HepG2 (cell line): ENCODE data around the gene CGNL1. TPM values are rescaled to one million over a fixed set of nuclear protein-coding genes. Genes with fewer than 3 reads are reported as not detected.

Source experiments
- ATAC-seq: fragments of 200-7000 bp; cut with Tn5 transposase; 3 replicates; pipeline ENCODE4 v1.9.1; 2020; ENCODE audit warnings: mild to moderate bottlenecking, moderate library complexity
- BruUV-seq: library from RNA; stranded (reverse); fragments of 400-500 nt; replicated peaks from 2 replicates; lab custom pipeline; 2021; lab: Mats Ljungman, UMichigan
- CTCF ChIA-PET: fragments of 300-600 bp; formaldehyde crosslinking; extraction: SDS; loops from one replicate; lab custom pipeline; 2021; ENCODE audit warnings: low total read pairs, inconsistent platforms, low intra/inter-chr PET ratio; lab: Yijun Ruan, JAX
- POLR2A ChIA-PET: fragments of 350-600 bp; sonication (Branson Sonifier 250); formaldehyde crosslinking; loops from one replicate; lab custom pipeline; 2020; ENCODE audit warnings: antibody characterized with exemption, inconsistent platforms; lab: Yijun Ruan, JAX
- DNase-seq: peaks from one replicate; pipeline ENCODE4 v3.0.0-alpha.2; 2015; ENCODE audit warnings: low spot score
- FAIRE-seq: peaks from 3 replicates; lab custom pipeline; 2011; peaks lifted over from hg19 to GRCh38; lab: Jason Lieb, UNC
- H2AFZ ChIP-seq: one replicate; pipeline ENCODE4 v1.6.1; 2011; ENCODE audit warnings: low read length, inconsistent platforms
- H3K27ac ChIP-seq: fragments of 300-600 bp; 3 replicates; pipeline ENCODE4 v1.8.0; 2011; ENCODE audit warnings: mixed run types, mild to moderate bottlenecking, mixed read lengths, low read length, inconsistent platforms; ENCODE audit not compliant: insufficient read depth; ENCODE audit errors: extremely low read length
- H3K27me3 ChIP-seq, 2 experiments: fragments of 200-600 bp in 1 of 2; 2 replicates in 1 of 2; 3 replicates in 1 of 2; pipeline versions ENCODE4 v1.6.0 to v1.8.0; 2011; ENCODE audit warnings: low read length in 2 of 2, mild to moderate bottlenecking in 2 of 2, moderate library complexity in 2 of 2, inconsistent platforms in 1 of 2; ENCODE audit not compliant: insufficient read depth in 2 of 2, control insufficient read depth in 1 of 2
- H3K36me3 ChIP-seq, 2 experiments: fragments of 200-600 bp in 1 of 2; replicated peaks in 1 of 2; 2 replicates in 1 of 2; 3 replicates in 1 of 2; pipeline versions ENCODE4 v1.5.1 to v1.8.0; 2011; ENCODE audit warnings: low read length in 2 of 2, inconsistent platforms in 1 of 2; ENCODE audit not compliant: insufficient read depth in 2 of 2, control insufficient read depth in 1 of 2
- H3K4me1 ChIP-seq: 2 replicates; pipeline ENCODE4 v1.5.1; 2012; ENCODE audit warnings: low read length, inconsistent platforms; ENCODE audit not compliant: insufficient read depth
- H3K4me2 ChIP-seq: 2 replicates; pipeline ENCODE4 v1.6.0; 2011; ENCODE audit warnings: low read depth, low read length, inconsistent platforms
- H3K4me3 ChIP-seq, 3 experiments: fragments of 200-600 bp in 1 of 3; sonication (generic), shearing (Covaris generic) in 1 of 3; replicated peaks in 1 of 3; 2 replicates each; pipeline ENCODE4 v1.5.1; 2011 to 2016; ENCODE audit warnings: low read length in 3 of 3, inconsistent platforms in 2 of 3, low read depth in 2 of 3, mild to moderate bottlenecking in 2 of 3, control low read depth in 1 of 3, mixed read lengths in 1 of 3; ENCODE audit not compliant: insufficient read depth in 1 of 3
- H3K79me2 ChIP-seq: one replicate; pipeline ENCODE4 v1.6.1; 2011; ENCODE audit warnings: low read length, inconsistent platforms; ENCODE audit not compliant: insufficient read depth
- H3K9ac ChIP-seq: 2 replicates; pipeline ENCODE4 v1.6.0; 2011; ENCODE audit warnings: mild to moderate bottlenecking, low read depth, low read length, inconsistent platforms; ENCODE audit not compliant: insufficient read depth
- H3K9me3 ChIP-seq: 2 replicates; pipeline ENCODE4 v1.5.1; 2012; ENCODE audit warnings: mild to moderate bottlenecking, low read length
- H4K20me1 ChIP-seq: 2 replicates; pipeline ENCODE4 v1.6.0; 2011; ENCODE audit warnings: inconsistent platforms, mild to moderate bottlenecking, low read length, moderate library complexity; ENCODE audit not compliant: insufficient read depth
- TBP ChIP-seq: sonication (generic); formaldehyde crosslinking; IDR thresholded peaks from 2 replicates; pipeline ENCODE4 v1.5.0; 2020; ENCODE audit warnings: missing genetic modification reagents
- ZBTB33 ChIP-seq: sonication (generic); formaldehyde crosslinking; IDR thresholded peaks from 2 replicates; pipeline ENCODE4 v1.4.0; 2020; ENCODE audit warnings: missing genetic modification reagents
- ZBTB43 ChIP-seq: sonication (generic); formaldehyde crosslinking; conservative IDR thresholded peaks from 2 replicates; pipeline ENCODE4 v1.4.0; 2020; ENCODE audit warnings: missing genetic modification reagents
- ZNF354B ChIP-seq: sonication (generic); formaldehyde crosslinking; IDR thresholded peaks from 2 replicates; pipeline ENCODE4 v1.8.0; 2022; ENCODE audit warnings: mild to moderate bottlenecking, missing genetic modification reagents
- ZNF407 ChIP-seq: sonication (generic); formaldehyde crosslinking; IDR thresholded peaks from one replicate; pipeline ENCODE4 v1.5.1; 2020; ENCODE audit warnings: mild to moderate bottlenecking, missing genetic modification reagents; ENCODE audit errors: not compliant biosample characterization
- ZNF543 ChIP-seq: sonication (generic); formaldehyde crosslinking; IDR thresholded peaks from 2 replicates; pipeline ENCODE4 v1.4.0; 2020; ENCODE audit warnings: mild to moderate bottlenecking, missing genetic modification reagents
- ZNF652 ChIP-seq: IDR thresholded peaks from 2 replicates; pipeline ENCODE4 v1.6.1; 2016; ENCODE audit warnings: low read depth, borderline replicate concordance
- ZNF691 ChIP-seq: sonication (generic); formaldehyde crosslinking; IDR thresholded peaks from 2 replicates; pipeline ENCODE4 v1.4.0; 2020; ENCODE audit warnings: missing genetic modification reagents, low read depth, mild to moderate bottlenecking, borderline replicate concordance
- ZNF83 ChIP-seq: sonication (generic); formaldehyde crosslinking; IDR thresholded peaks from 2 replicates; pipeline ENCODE4 v1.4.0; 2020; ENCODE audit warnings: missing genetic modification reagents, mild to moderate bottlenecking, borderline replicate concordance
- in situ Hi-C: cut with HindIII; loops from 2 replicates; pipeline ENCODE4 v1.10.0; 2017; ENCODE audit warnings: low pct_unique_long_range_greater_than_20kb; ENCODE audit not compliant: extremely low pct_ligation_motif_present
- intact Hi-C: fragments of 100-400 bp; cut with micrococcal nuclease; formaldehyde crosslinking; loops from one replicate; pipeline ENCODE4 v1.10.0; 2022; ENCODE audit not compliant: unreplicated experiment
- polyA plus RNA-seq, 8 experiments: library from polyadenylated mRNA; depleted of rRNA in 3 of 8; stranded (reverse) in 7 of 8; unstranded in 1 of 8; fragments of >200 nt; fragmentation: Illumina TruSeq in 4 of 8; extraction: Trizol in 4 of 8; gene quantifications; 2 replicates each; pipeline versions ENCODE4 v1.2.1 to v1.2.3, GENCODE V29; 2011 to 2016; ENCODE audit warnings: low read depth in 4 of 8, missing spikeins in 1 of 8, mixed read lengths in 1 of 8; ENCODE audit not compliant: insufficient read depth in 1 of 8
- total RNA-seq, 5 experiments: library from RNA; depleted of rRNA; stranded (reverse); fragments of >200 nt; fragmentation: Illumina TruSeq; extraction: Trizol; gene quantifications; 2 replicates each; pipeline ENCODE4 v1.2.3, GENCODE V29; 2016; ENCODE audit warnings: low read depth in 1 of 5

The CGNL1 gene
- total and polyA plus RNA-seq, 2 of the 13 experiments (the other 11 are each of a cell fraction or from before 2014, with no cell fraction given) = 5.6 to 15.6 TPM

GRCh38 chr15:57537488-57538264, 161.4 kb downstream of the CGNL1 start (continued):
- no peak for TF ChIP-seq ZBTB43 (CRISPR knock-in tag)

GRCh38 chr15:57538265-57538529, 161.9 kb downstream of the CGNL1 start:
- no peak for ATAC-seq
- Histone ChIP-seq H3K27ac (no peak overlapping the region), H3K27me3 (no peaks in the 10 kb centered on the region), H3K36me3 (peaks cover 1 to 6% of the 10 kb centered on the region in 2 experiments; a peak in 1 of 5 replicates), H3K9me3 (no peaks in the 10 kb centered on the region)
- CTCF ChIA-PET = no interaction called here
- TF ChIP-seq ZNF691 (no peak), TBP (no peak), ZBTB33 (CRISPR knock-in tag) (no peak), ZNF407 (CRISPR knock-in tag) (no peak), ZNF354B (CRISPR knock-in tag) (no peak), ZNF543 (no peak), ZNF652 (CRISPR knock-in tag) (no peak), ZNF83 (CRISPR knock-in tag) (no peak)
- TF ChIP-seq, all 625 proteins: peak for 0
- Histone ChIP-seq H3K4me1 (peaks cover 14% of the 10 kb centered on the region), H3K4me2 (no peak overlapping the region), H3K79me2 (no peaks in the 10 kb centered on the region), H4K20me1 (no peaks in the 10 kb centered on the region), H2AFZ (no peak overlapping the region), H3K9ac (no peak overlapping the region), H3K4me3 (no peak overlapping the region)
- DNase-seq (no peak), FAIRE-seq (no peak)
- intact Hi-C loops = no loop called here
- in situ Hi-C loops = loop anchor here (25.0 kb wide), 3 partner anchors 376 to 1051 kb away; no protein-coding TSS in a partner anchor
- no TSS peak for BruUV-seq
- POLR2A ChIA-PET = no interaction called here
